ENCODE measurements around the gene LMBR1L. TPM values are rescaled to one million over a fixed set of nuclear protein-coding genes. Genes with fewer than 3 reads are reported as not detected.
A peak's percentile ranks its signal among the peaks of the same experiment; 100 is the strongest.

LMBR1L gene
- total and polyA plus RNA-seq, 2 of the 8 experiments (the other 6 are each of a cell fraction or from before 2014, with no cell fraction given): 36.6 to 49.6 TPM

DNA sequence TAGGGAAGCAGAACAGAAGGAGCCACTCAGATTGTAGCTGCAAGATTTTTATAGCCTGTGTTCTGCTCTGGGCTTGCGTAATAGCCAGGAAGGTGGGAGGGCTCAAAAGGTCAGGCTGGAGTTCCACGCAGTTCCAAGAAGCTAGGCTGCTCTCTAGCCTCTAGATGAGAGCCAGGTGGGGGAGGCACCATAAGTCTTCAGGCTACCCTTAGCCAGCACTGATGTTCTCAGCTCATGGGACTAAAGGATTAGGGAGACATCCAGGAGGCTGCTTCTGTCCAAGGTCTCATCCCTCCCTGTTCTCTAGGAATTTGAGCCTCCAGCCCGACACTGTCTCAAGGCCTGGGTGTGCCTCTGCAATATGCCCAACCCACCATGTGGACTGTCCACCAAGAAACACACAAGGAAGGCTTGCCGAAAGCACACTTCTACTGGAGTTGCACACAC, 1.7 kb downstream of the LMBR1L start:
- TF ChIP-seq CEBPB (IDR thresholded peaks at IDR 0.05; ENCODE audit: low read depth, low read length): peak; percentile 69
- TF ChIP-seq, protein P1, sequence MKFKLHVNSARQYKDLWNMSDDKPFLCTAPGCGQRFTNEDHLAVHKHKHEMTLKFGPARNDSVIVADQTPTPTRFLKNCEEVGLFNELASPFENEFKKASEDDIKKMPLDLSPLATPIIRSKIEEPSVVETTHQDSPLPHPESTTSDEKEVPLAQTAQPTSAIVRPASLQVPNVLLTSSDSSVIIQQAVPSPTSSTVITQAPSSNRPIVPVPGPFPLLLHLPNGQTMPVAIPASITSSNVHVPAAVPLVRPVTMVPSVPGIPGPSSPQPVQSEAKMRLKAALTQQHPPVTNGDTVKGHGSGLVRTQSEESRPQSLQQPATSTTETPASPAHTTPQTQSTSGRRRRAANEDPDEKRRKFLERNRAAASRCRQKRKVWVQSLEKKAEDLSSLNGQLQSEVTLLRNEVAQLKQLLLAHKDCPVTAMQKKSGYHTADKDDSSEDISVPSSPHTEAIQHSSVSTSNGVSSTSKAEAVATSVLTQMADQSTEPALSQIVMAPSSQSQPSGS (IDR thresholded peaks at IDR 0.05; ENCODE audit: low read length): no peak
- no peaks in the 10 kb centered on the region for H3K9me3 ChIP-seq (ENCODE audit: insufficient read depth in 2 of 2, low read depth in 1 of 2, low read length in 1 of 2)
- H3K27ac ChIP-seq (ENCODE audit: low read depth, low read length): no peak overlapping the region
- no peak overlapping the region for H2BK5ac ChIP-seq (ENCODE audit: low read depth, low read length)
- 89% methylated on average over 4 of the region's 4 CpGs; no CpG with 5 or more reads in 1 of the 2 experiments for WGBS, 2 experiments (ENCODE audit: extremely low coverage in 1 of 2, insufficient coverage in 1 of 2, insufficient read length in 1 of 2, insufficient replicate concordance in 2 of 2, low coverage in 1 of 2, low lambda C conversion rate in 2 of 2, missing lambda C conversion rate in 1 of 2)
- no peak overlapping the region for H4K5ac ChIP-seq (ENCODE audit: insufficient read length, low read depth, low read length)
- peaks cover 14% of the 10 kb centered on the region; the same call in 1 of the 2 replicates for H3K79me1 ChIP-seq (ENCODE audit: low read depth, low read length)
- peaks cover 0 to 10% (median 2%) of the 10 kb centered on the region in 4 experiments; a peak in 4 of 7 replicates for H3K4me1 ChIP-seq (replicated peaks in 1 of 4; ENCODE audit: control insufficient read depth in 3 of 4, insufficient read depth in 4 of 4, low read length in 3 of 4)
- no peak overlapping the region for H3K4ac ChIP-seq (replicated peaks; ENCODE audit: insufficient read length, low read depth, low read length)
- no peak overlapping the region for H2BK20ac ChIP-seq (ENCODE audit: low read length)
- H3K9ac ChIP-seq (replicated peaks in 1 of 4; ENCODE audit: extremely low read depth in 1 of 4, low read depth in 3 of 4, low read length in 3 of 4): no peak overlapping the region
- H4K8ac ChIP-seq (ENCODE audit: extremely low read depth, insufficient read depth, low read length): no peak overlapping the region
- H3K36me3 ChIP-seq (ENCODE audit: control insufficient read depth in 2 of 4, insufficient read depth in 4 of 4, low read length in 3 of 4): peaks cover 0 to 3% (median under 1%) of the 10 kb centered on the region in 4 experiments; a peak in 2 of 8 replicates
- peak overlapping the region; percentile 18; the same call in 1 of the 2 replicates for H2BK12ac ChIP-seq (ENCODE audit: low read depth, low read length)
- no peak overlapping the region for H2BK120ac ChIP-seq (replicated peaks; ENCODE audit: low read depth, low read length)
- H3K79me2 ChIP-seq (ENCODE audit: control insufficient read depth in 1 of 2, insufficient read depth in 2 of 2, low read length in 2 of 2): peaks cover 0 to 20% of the 10 kb centered on the region in 2 experiments; a peak in 2 of 4 replicates
- CTCF ChIA-PET (ENCODE audit: partially characterized antibody): interaction anchor here (0.5 to 16.2 kb wide), 12 partner anchors 8 to 570 kb away, joined by 3 to 235 read pairs (median 6); partner anchors contain the start of genes DHH and TUBA1B
- peak overlapping the region; percentile 66 to 77 for H3K4me2 ChIP-seq (ENCODE audit: insufficient read depth in 1 of 2, low read depth in 2 of 2, low read length in 2 of 2)
- no peak overlapping the region for H3K14ac ChIP-seq (ENCODE audit: insufficient read length)
- H3K18ac ChIP-seq (ENCODE audit: extremely low read depth, low read length): no peak overlapping the region
- H3K23ac ChIP-seq (ENCODE audit: insufficient read length): no peak overlapping the region
- DNase-seq (ENCODE audit: low read depth in 1 of 2, low spot score in 2 of 2) (no peak), FAIRE-seq (no peak)
- no peak overlapping the region for H3K56ac ChIP-seq (replicated peaks; ENCODE audit: insufficient read length, low read depth, low read length)
- H4K20me1 ChIP-seq (replicated peaks in 1 of 2; ENCODE audit: control insufficient read depth in 1 of 2, insufficient read depth in 2 of 2, low read length in 2 of 2): peaks cover 3 to 17% of the 10 kb centered on the region in 2 experiments
- peaks cover 9% of the 10 kb centered on the region; the same call in 1 of the 2 replicates for H3K23me2 ChIP-seq (ENCODE audit: low read depth, low read length)
- H3K27me3 ChIP-seq (replicated peaks in 1 of 4; ENCODE audit: control insufficient read depth in 3 of 4, extremely low read depth in 1 of 4, insufficient read depth in 3 of 4, low read length in 3 of 4): no peaks in the 10 kb centered on the region
- H3K4me3 ChIP-seq (ENCODE audit: extremely low read depth in 1 of 4, insufficient read depth in 2 of 4, low read depth in 3 of 4, low read length in 4 of 4): peak overlapping the region in 2 of 4 experiments; percentile 74 to 99; a peak in 3 of 8 replicates
- H4K91ac ChIP-seq (replicated peaks; ENCODE audit: insufficient read length, low read length): no peak overlapping the region
- H2AFZ ChIP-seq (ENCODE audit: low read length): no peak overlapping the region
- H2AK5ac ChIP-seq (ENCODE audit: low read depth, low read length): no peak overlapping the region
- H2BK15ac ChIP-seq (ENCODE audit: low read length): 0 out of 2 replicates have a peak overlapping the region, but pooled peaks have one; percentile 7
- POLR2A ChIA-PET (ENCODE audit: partially characterized antibody): interaction anchor here (0.6 to 4.4 kb wide), 9 partner anchors 11 to 89 kb away, joined by 3 to 51 read pairs (median 3); partner anchors contain the start of genes DHH, KMT2D, RHEBL1 and TUBA1A

All from H1 (cell line).